Neural progenitor cell (in vitro differentiated cells): Measurements from ENCODE around the gene ARID4A. TPM values are rescaled to one million over a fixed set of nuclear protein-coding genes. Genes with fewer than 3 reads are reported as not detected.
"Not testable (repeated sequence)": the region's sequence is repeated elsewhere in the genome, so short reads cannot be mapped to it uniquely, and the experiment has no call there.

ENCODE experiments used
- DNase-seq: peaks from one replicate; pipeline ENCODE4 v3.0.0-alpha.2; 2016; ENCODE audit warnings: low spot score
- H2AFZ ChIP-seq: fragments of 200-600 bp; sonication (generic); replicated peaks from 2 replicates; pipeline ENCODE4 v1.6.1; 2016; ENCODE audit warnings: antibody characterized with exemption
- H3F3A ChIP-seq: fragments of 200-600 bp; sonication (generic); 2 replicates; pipeline ENCODE4 v1.6.1; 2016; ENCODE audit warnings: antibody characterized with exemption, low read depth
- H3K27ac ChIP-seq: fragments of 200-600 bp; sonication (generic); 2 replicates; pipeline ENCODE4 v1.5.1; 2016; ENCODE audit warnings: mild to moderate bottlenecking
- H3K27me3 ChIP-seq: fragments of 200-600 bp; sonication (generic); 2 replicates; pipeline ENCODE4 v1.6.1; 2016; ENCODE audit warnings: mild to moderate bottlenecking, moderate library complexity
- H3K36me3 ChIP-seq: fragments of 200-600 bp; sonication (generic); 2 replicates; pipeline ENCODE4 v1.5.1; 2016
- H3K4me1 ChIP-seq: fragments of 200-600 bp; sonication (generic); 2 replicates; pipeline ENCODE4 v1.6.1; 2016; ENCODE audit warnings: mixed run types
- H3K4me2 ChIP-seq: fragments of 200-600 bp; sonication (generic); 2 replicates; pipeline ENCODE4 v1.6.1; 2016
- H3K4me3 ChIP-seq: fragments of 200-600 bp; sonication (generic); 2 replicates; pipeline ENCODE4 v1.5.1; 2016
- H3K79me2 ChIP-seq: fragments of 200-600 bp; sonication (generic); 2 replicates; pipeline ENCODE4 v1.6.1; 2016; ENCODE audit warnings: low read depth
- H3K9ac ChIP-seq: fragments of 200-600 bp; sonication (generic); 2 replicates; pipeline ENCODE4 v1.6.1; 2016
- H3K9me3 ChIP-seq: fragments of 200-600 bp; sonication (generic); 2 replicates; pipeline ENCODE4 v1.5.1; 2016; ENCODE audit warnings: low read depth
- H4K20me1 ChIP-seq: fragments of 200-600 bp; sonication (generic); 2 replicates; pipeline ENCODE4 v1.6.1; 2016; ENCODE audit warnings: low read depth
- H3K27ac Mint-ChIP-seq: 3 replicates; pipeline ENCODE4 v1.8.0; 2021; ENCODE audit warnings: mixed read lengths
- H3K27me3 Mint-ChIP-seq: 2 replicates; pipeline ENCODE4 v1.8.0; 2022; ENCODE audit warnings: low read depth, mild to moderate bottlenecking, inconsistent platforms, moderate library complexity, mixed read lengths; ENCODE audit not compliant: insufficient read depth
- H3K36me3 Mint-ChIP-seq: 3 replicates; pipeline ENCODE4 v1.8.0; 2021; ENCODE audit warnings: mixed read lengths
- H3K4me1 Mint-ChIP-seq: 3 replicates; pipeline ENCODE4 v1.8.0; 2021; ENCODE audit warnings: mixed read lengths
- H3K4me3 Mint-ChIP-seq: 3 replicates; pipeline ENCODE4 v1.8.0; 2021; ENCODE audit warnings: mild to moderate bottlenecking, moderate library complexity, mixed read lengths
- H3K9me3 Mint-ChIP-seq: 3 replicates; pipeline ENCODE4 v1.8.0; 2020; ENCODE audit warnings: mixed read lengths
- CTCF ChIP-seq: fragments of 200-600 bp; sonication (generic); IDR thresholded peaks from 2 replicates; pipeline ENCODE4 v1.5.1; 2017; ENCODE audit warnings: antibody characterized with exemption, mild to moderate bottlenecking
- EZH2 ChIP-seq: fragments of 200-600 bp; sonication (generic); IDR thresholded peaks from 2 replicates; pipeline ENCODE4 v1.6.1; 2017; ENCODE audit warnings: antibody characterized with exemption, mild to moderate bottlenecking, moderate library complexity
- EZH2phosphoT487 ChIP-seq: fragments of 200-600 bp; sonication (generic); IDR thresholded peaks from 2 replicates; pipeline ENCODE4 v1.6.1; 2017; ENCODE audit warnings: antibody characterized with exemption
- small RNA-seq: library from RNA; depleted of rRNA; stranded (forward); fragments of <200 nt; gene quantifications from one replicate; pipeline ENCODE3, GENCODE V24; 2015
- total RNA-seq: library from RNA; depleted of rRNA; stranded (reverse); fragments of >200 nt; gene quantifications from 2 replicates; pipeline ENCODE4 v1.2.3, GENCODE V29; 2015; ENCODE audit warnings: low replicate concordance

ARID4A gene
- total RNA-seq, 1 donor from 2014 or later, result 24.1 TPM

- Histone ChIP-seq H3K4me1 (no peaks in the 10 kb centered on the region), H3K27me3 (no peaks in the 10 kb centered on the region), H3F3A (no peaks in the 10 kb centered on the region), H3K27ac (no peak overlapping the region), H3K9ac (no peak overlapping the region), H3K79me2 (peaks cover 38% of the 10 kb centered on the region), H3K4me3 (no peak overlapping the region), H4K20me1 (no peaks in the 10 kb centered on the region), H3K9me3 (no peaks in the 10 kb centered on the region), H3K4me2 (no peak overlapping the region), H3K36me3 (peaks cover 19% of the 10 kb centered on the region), H2AFZ (no peak overlapping the region)
- TF ChIP-seq CTCF (no peak), EZH2 (no peak), EZH2phosphoT487 (no peak)
- Mint-ChIP-seq H3K9me3 (no peaks in the 10 kb centered on the region), H3K4me3 (no peak overlapping the region), H3K4me1 (no peaks in the 10 kb centered on the region), H3K27ac (no peak overlapping the region), H3K36me3 (peaks cover 32% of the 10 kb centered on the region), H3K27me3 (no peaks in the 10 kb centered on the region)
- DNase-seq, result no peak
Measured at GRCh38 chr14:58414845-58415244, 116.5 kb downstream of the ARID4A start.

- H3K9ac ChIP-seq, result no peak overlapping the region
- Mint-ChIP-seq H3K27me3 (no peaks in the 10 kb centered on the region), H3K36me3 (peaks cover 29% of the 10 kb centered on the region), H3K4me3 (no peak overlapping the region), H3K9me3 (no peaks in the 10 kb centered on the region), H3K27ac (no peak overlapping the region), H3K4me1 (no peaks in the 10 kb centered on the region)
- no peaks in the 10 kb centered on the region for H3K4me1 ChIP-seq
- H3K4me2 ChIP-seq, result no peak overlapping the region
- TF ChIP-seq EZH2 (no peak), CTCF (no peak)
- peaks cover 20% of the 10 kb centered on the region for H3K36me3 ChIP-seq
- no peaks in the 10 kb centered on the region for H3F3A ChIP-seq
- H3K79me2 ChIP-seq, result peaks cover 40% of the 10 kb centered on the region
- no peak for DNase-seq
- H3K27ac ChIP-seq, result no peak overlapping the region
- no peak overlapping the region for H3K4me3 ChIP-seq
- no peaks in the 10 kb centered on the region for H4K20me1 ChIP-seq
- H3K9me3 ChIP-seq, result no peaks in the 10 kb centered on the region
- no peaks in the 10 kb centered on the region for H3K27me3 ChIP-seq
- no peak overlapping the region for H2AFZ ChIP-seq
Measured at GRCh38 chr14:58415636-58416547, 117.5 kb downstream of the ARID4A start.

DNA sequence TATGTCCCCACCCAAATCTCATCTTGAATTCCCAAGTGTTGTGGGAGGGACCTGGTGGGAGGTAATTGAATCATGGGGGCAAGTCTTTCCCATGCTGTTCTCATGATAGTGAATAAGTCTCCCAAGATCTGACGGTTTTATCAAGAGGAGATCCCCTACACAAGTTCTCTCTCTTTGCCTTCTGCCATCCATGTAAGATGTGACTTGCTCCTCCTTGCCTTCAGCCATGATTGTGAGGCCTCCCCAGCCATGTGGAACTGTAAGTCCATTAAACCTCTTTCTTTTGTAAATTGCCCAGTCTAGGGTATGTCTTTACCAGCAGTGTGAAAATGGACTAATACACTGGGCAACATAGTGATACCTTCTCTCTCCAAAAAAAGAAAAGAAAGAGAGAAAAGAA is 118.6 kb downstream of the ARID4A start:
- not testable (repeated sequence) for H3K4me1 ChIP-seq, H3K9me3 Mint-ChIP-seq, DNase-seq, H3K4me2 ChIP-seq, H3K27me3 Mint-ChIP-seq, H2AFZ ChIP-seq, H3K4me1 Mint-ChIP-seq, H3K9ac ChIP-seq, H3K4me3 Mint-ChIP-seq, H3K27ac ChIP-seq, H3K4me3 ChIP-seq, H3F3A ChIP-seq, H4K20me1 ChIP-seq, H3K27ac Mint-ChIP-seq, H3K9me3 ChIP-seq, H3K27me3 ChIP-seq
- Histone ChIP-seq H3K79me2 (peaks cover 46% of the 10 kb centered on the region), H3K36me3 (peaks cover 27% of the 10 kb centered on the region)
- peaks cover 26% of the 10 kb centered on the region for H3K36me3 Mint-ChIP-seq

Small RNAs within 50 kb of the gene (small RNA-seq; reads per million reads assigned to genes)
- gene RNU6-341P, result not detected

Other genes starting within 250 kb of the ARID4A start
- gene ARMH4, start 146.3 kb upstream of the ARID4A start, total RNA-seq, result 23.0 and 29.0 TPM in 2 replicates
- gene ACTR10, start 98.4 kb upstream of the ARID4A start, total RNA-seq, result 59.2 and 119 TPM in 2 replicates
- 192 and 268 TPM in 2 replicates for gene PSMA3, start 53.7 kb upstream of the ARID4A start, total RNA-seq
- not detected in 2 replicates for gene TOMM20L, start 97.4 kb downstream of the ARID4A start, total RNA-seq
- 74.1 and 97.2 TPM in 2 replicates for gene TIMM9, start 129.0 kb downstream of the ARID4A start, total RNA-seq
- 55.9 and 79.4 TPM in 2 replicates for gene KIAA0586, start 129.2 kb downstream of the ARID4A start, total RNA-seq